ENCODE measurements around the gene LHFPL6.

DNA sequence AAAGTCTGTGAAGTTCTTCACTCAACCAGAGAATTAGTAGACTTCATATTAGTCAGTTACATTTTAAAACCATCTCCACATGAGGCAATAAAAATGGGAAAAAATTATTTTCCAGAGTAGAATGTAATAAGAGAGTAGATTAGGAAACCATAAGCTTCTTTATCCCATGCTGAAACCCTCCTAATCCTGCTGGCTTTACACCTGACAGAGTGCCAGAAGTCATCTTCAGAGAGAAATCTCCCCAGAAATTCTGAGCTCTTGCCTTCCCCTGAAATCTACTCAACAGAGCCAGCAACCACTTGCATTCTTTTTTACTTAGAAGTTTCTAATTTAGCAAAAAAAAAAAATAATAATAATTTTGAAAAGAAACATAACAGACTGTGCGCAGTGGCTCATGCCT is 284.8 kb downstream of the LHFPL6 start:
- TF ChIP-seq CTCF (IDR thresholded peaks at IDR 0.05 in 8 of 11, conservative IDR thresholded peaks at IDR 0.05 in 3 of 11) (no peak), POLR2AphosphoS5 (IDR thresholded peaks at IDR 0.05) (no peak), POLR2A (IDR thresholded peaks at IDR 0.05) (no peak)
